Measurements from ENCODE around the gene MYO3A. TPM values are rescaled to one million over a fixed set of nuclear protein-coding genes. Genes with fewer than 3 reads are reported as not detected.

MYO3A gene
- total and polyA plus RNA-seq, 2 donors from 2014 or later: 1.9 to 3.1 TPM

DNA sequence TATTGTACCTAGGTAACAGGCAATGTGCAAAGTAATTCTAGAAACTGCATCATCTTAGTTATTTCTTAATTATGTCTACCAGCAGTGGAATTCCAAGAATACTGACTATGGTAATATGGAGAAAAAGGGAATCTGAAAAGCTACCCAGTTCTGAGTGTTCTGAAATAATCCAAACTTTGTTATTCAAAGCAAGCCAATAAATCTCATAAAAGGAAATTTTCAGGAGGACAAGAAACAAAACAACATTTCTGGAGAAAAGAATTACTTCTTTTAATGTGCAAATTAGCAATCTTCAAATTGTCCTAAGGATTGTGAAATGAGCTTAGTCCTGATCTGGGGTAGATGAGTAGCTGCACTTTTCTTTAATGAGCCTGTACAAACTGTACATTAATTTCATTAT is 88.8 kb downstream of the MYO3A start:
- FAIRE-seq (no peak), DNase-seq (no peak)
- no peaks in the 10 kb centered on the region for H3K27me3 ChIP-seq (ENCODE audit: control insufficient read depth, insufficient read depth, low read length)
- H3K9me3 ChIP-seq (ENCODE audit: control insufficient read depth in 2 of 3, insufficient read depth in 1 of 3, low read length in 3 of 3): no peaks in the 10 kb centered on the region
- TF ChIP-seq, protein P1, sequence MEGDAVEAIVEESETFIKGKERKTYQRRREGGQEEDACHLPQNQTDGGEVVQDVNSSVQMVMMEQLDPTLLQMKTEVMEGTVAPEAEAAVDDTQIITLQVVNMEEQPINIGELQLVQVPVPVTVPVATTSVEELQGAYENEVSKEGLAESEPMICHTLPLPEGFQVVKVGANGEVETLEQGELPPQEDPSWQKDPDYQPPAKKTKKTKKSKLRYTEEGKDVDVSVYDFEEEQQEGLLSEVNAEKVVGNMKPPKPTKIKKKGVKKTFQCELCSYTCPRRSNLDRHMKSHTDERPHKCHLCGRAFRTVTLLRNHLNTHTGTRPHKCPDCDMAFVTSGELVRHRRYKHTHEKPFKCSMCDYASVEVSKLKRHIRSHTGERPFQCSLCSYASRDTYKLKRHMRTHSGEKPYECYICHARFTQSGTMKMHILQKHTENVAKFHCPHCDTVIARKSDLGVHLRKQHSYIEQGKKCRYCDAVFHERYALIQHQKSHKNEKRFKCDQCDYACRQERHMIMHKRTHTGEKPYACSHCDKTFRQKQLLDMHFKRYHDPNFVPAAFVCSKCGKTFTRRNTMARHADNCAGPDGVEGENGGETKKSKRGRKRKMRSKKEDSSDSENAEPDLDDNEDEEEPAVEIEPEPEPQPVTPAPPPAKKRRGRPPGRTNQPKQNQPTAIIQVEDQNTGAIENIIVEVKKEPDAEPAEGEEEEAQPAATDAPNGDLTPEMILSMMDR (IDR thresholded peaks at IDR 0.05; ENCODE audit: borderline replicate concordance, extremely low read depth, insufficient read depth): no peak
- no peak overlapping the region for H3K4me3 ChIP-seq (ENCODE audit: low read length in 3 of 3)
- no peaks in the 10 kb centered on the region for H3K36me3 ChIP-seq (ENCODE audit: control insufficient read depth in 2 of 3, insufficient read depth in 3 of 3, low read length in 3 of 3)
- H3K9ac ChIP-seq (ENCODE audit: low read length in 3 of 3): no peak overlapping the region
- no peak overlapping the region for H3K27ac ChIP-seq (ENCODE audit: low read depth in 2 of 2, low read length in 2 of 2)
- no peaks in the 10 kb centered on the region for H3K4me1 ChIP-seq (ENCODE audit: control insufficient read depth in 2 of 3, insufficient read depth in 2 of 3, low read depth in 1 of 3, low read length in 3 of 3)
- intact Hi-C loops (cut with DNase I): no loop called here

DNA sequence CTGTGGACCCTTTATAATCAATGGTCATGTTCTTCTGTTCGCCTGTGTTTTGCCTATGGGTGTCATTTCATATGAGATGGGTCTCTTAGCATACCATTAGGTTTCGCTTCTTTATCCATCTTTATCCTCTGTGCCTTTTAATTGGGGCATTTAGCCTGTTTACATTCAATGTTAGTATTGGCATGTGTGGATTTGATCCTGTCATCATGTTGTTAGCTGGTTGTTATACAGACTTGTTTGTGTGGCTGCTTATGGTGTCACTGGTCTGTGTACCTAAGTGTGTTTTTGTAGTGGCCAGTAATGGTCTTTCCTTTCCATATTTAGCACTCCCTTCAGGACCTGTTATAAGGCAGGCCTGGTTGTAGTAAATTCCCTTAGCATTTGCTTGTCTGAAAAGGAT is 90.3 kb downstream of the MYO3A start:
- Histone ChIP-seq H3K4me1 (ENCODE audit: control insufficient read depth in 2 of 3, insufficient read depth in 2 of 3, low read depth in 1 of 3, low read length in 3 of 3) (no peaks in the 10 kb centered on the region), H3K27ac (ENCODE audit: low read depth in 2 of 2, low read length in 2 of 2) (no peak overlapping the region), H3K9me3 (ENCODE audit: control insufficient read depth in 2 of 3, insufficient read depth in 1 of 3, low read length in 3 of 3) (no peaks in the 10 kb centered on the region), H3K9ac (ENCODE audit: low read length in 3 of 3) (no peak overlapping the region), H3K4me3 (ENCODE audit: low read length in 3 of 3) (no peak overlapping the region), H3K36me3 (ENCODE audit: control insufficient read depth in 2 of 3, insufficient read depth in 3 of 3, low read length in 3 of 3) (no peaks in the 10 kb centered on the region), H3K27me3 (ENCODE audit: control insufficient read depth, insufficient read depth, low read length) (no peaks in the 10 kb centered on the region)
- FAIRE-seq (no peak), DNase-seq (no peak)
- TF ChIP-seq, protein P1 (IDR thresholded peaks at IDR 0.05; ENCODE audit: borderline replicate concordance, extremely low read depth, insufficient read depth): no peak
- intact Hi-C loops (cut with DNase I): no loop called here

DNA sequence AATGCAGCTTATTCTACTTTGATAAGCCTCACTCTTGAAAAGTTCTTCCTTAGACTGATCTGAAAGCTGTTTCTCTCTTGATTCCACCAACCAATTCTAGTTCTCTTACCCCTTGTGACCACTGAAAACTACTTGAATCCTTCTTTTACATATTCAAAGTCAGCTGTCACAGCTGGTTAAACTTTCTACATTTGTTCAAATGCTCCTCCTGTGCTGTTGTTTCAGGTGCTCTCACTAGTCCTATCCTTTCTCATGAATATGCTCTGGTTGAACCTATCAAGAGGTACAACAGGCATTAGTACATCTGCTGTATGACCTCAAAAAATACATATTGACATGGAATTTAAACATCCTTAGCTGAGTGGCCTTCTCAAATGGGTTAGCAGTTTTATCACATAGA is 91.5 kb downstream of the MYO3A start:
- intact Hi-C loops (cut with DNase I): no loop called here
- Histone ChIP-seq H3K9ac (ENCODE audit: low read length in 3 of 3) (no peak overlapping the region), H3K27me3 (ENCODE audit: control insufficient read depth, insufficient read depth, low read length) (no peaks in the 10 kb centered on the region), H3K4me3 (ENCODE audit: low read length in 3 of 3) (no peak overlapping the region), H3K9me3 (ENCODE audit: control insufficient read depth in 2 of 3, insufficient read depth in 1 of 3, low read length in 3 of 3) (no peaks in the 10 kb centered on the region), H3K36me3 (ENCODE audit: control insufficient read depth in 2 of 3, insufficient read depth in 3 of 3, low read length in 3 of 3) (no peaks in the 10 kb centered on the region), H3K27ac (ENCODE audit: low read depth in 2 of 2, low read length in 2 of 2) (no peak overlapping the region), H3K4me1 (ENCODE audit: control insufficient read depth in 2 of 3, insufficient read depth in 2 of 3, low read depth in 1 of 3, low read length in 3 of 3) (no peaks in the 10 kb centered on the region)
- TF ChIP-seq, protein P1 (IDR thresholded peaks at IDR 0.05; ENCODE audit: borderline replicate concordance, extremely low read depth, insufficient read depth): no peak
- no peak for FAIRE-seq
- no peak for DNase-seq

DNA sequence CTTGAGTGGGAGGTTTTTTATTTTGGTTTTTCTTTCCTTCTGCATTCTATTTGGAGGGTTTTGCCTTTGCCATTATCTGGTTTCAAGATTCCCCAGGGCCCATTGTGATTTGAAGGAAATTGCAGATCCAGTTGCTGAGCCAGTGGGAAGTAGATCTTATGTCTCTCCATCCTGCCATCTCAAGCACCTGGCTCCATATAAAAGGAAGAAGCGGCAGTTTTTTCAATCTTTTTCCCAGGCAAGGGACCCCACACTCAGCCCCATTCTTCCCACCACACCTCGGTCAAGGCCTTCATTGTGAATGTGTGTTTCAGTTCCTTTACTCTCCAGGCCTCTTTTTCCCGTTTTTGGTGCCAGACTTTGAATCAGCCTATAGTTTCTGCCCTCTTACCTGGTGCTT is 95.8 kb downstream of the MYO3A start:
- H3K27me3 ChIP-seq (ENCODE audit: control insufficient read depth, insufficient read depth, low read length): no peaks in the 10 kb centered on the region
- TF ChIP-seq, protein P1 (IDR thresholded peaks at IDR 0.05; ENCODE audit: borderline replicate concordance, extremely low read depth, insufficient read depth): no peak
- H3K4me3 ChIP-seq (ENCODE audit: low read length in 3 of 3): no peak overlapping the region
- no peak for DNase-seq
- H3K36me3 ChIP-seq (ENCODE audit: control insufficient read depth in 2 of 3, insufficient read depth in 3 of 3, low read length in 3 of 3): no peaks in the 10 kb centered on the region
- no peak overlapping the region for H3K9ac ChIP-seq (ENCODE audit: low read length in 3 of 3)
- no peaks in the 10 kb centered on the region for H3K4me1 ChIP-seq (ENCODE audit: control insufficient read depth in 2 of 3, insufficient read depth in 2 of 3, low read depth in 1 of 3, low read length in 3 of 3)
- no peak overlapping the region for H3K27ac ChIP-seq (ENCODE audit: low read depth in 2 of 2, low read length in 2 of 2)
- intact Hi-C loops (cut with DNase I): no loop called here
- no peak for FAIRE-seq
- no peaks in the 10 kb centered on the region for H3K9me3 ChIP-seq (ENCODE audit: control insufficient read depth in 2 of 3, insufficient read depth in 1 of 3, low read length in 3 of 3)

Data from kidney (tissue), 14 donors.